ENCODE results near the gene HSD17B7.
A peak's percentile ranks its signal among the peaks of the same experiment; 100 is the strongest.
"Not testable (repeated sequence)": the region's sequence is repeated elsewhere in the genome, so short reads cannot be mapped to it uniquely, and the experiment has no call there.

Gene HSD17B7

GRCh38 chr1:162818136-162818535 lies 27.6 kb downstream of the HSD17B7 start:
- not testable (repeated sequence) for DNase-seq

- not testable (repeated sequence) for DNase-seq
These were observed 28.2 kb downstream of the HSD17B7 start for GRCh38 chr1:162818666-162819065.

- peak; percentile 3 for DNase-seq
These were observed 32.1 kb downstream of the HSD17B7 start for GRCh38 chr1:162822391-162823200.

GRCh38 chr1:162823231-162823630 lies 32.7 kb downstream of the HSD17B7 start:
- no peak for DNase-seq

GRCh38 chr1:162823771-162824525 lies 33.4 kb downstream of the HSD17B7 start:
- no peak for DNase-seq

- no peak for DNase-seq
These were observed 38.8 kb downstream of the HSD17B7 start for GRCh38 chr1:162829268-162829667.

- no peak for DNase-seq
These were observed 42.0 kb downstream of the HSD17B7 start for GRCh38 chr1:162832470-162832869.

GRCh38 chr1:162835157-162835899 lies 44.8 kb downstream of the HSD17B7 start:
- DNase-seq: no peak

- DNase-seq: no peak
These were observed 48.4 kb downstream of the HSD17B7 start for GRCh38 chr1:162838863-162839262.

GRCh38 chr1:162840250-162840839 lies 49.8 kb downstream of the HSD17B7 start:
- DNase-seq: no peak

- no peak for DNase-seq
These were observed 53.7 kb downstream of the HSD17B7 start for GRCh38 chr1:162844153-162844552.

GRCh38 chr1:162846256-162847212 lies 56.0 kb downstream of the HSD17B7 start:
- no peak for DNase-seq

GRCh38 chr1:162847839-162848453 lies 57.4 kb downstream of the HSD17B7 start:
- DNase-seq: peak; percentile 81

- DNase-seq: no peak
These were observed 59.2 kb downstream of the HSD17B7 start for GRCh38 chr1:162849711-162850110.

- DNase-seq: no peak
These were observed 60.8 kb downstream of the HSD17B7 start for GRCh38 chr1:162851341-162851740.

- peak; percentile 39 for DNase-seq
These were observed 63.9 kb downstream of the HSD17B7 start for GRCh38 chr1:162854245-162854882.

- DNase-seq: no peak
These were observed 65.1 kb downstream of the HSD17B7 start for GRCh38 chr1:162855461-162856150.

- DNase-seq: no peak
These were observed 65.8 kb downstream of the HSD17B7 start for GRCh38 chr1:162856260-162856659.

- no peak for DNase-seq
These were observed 67.3 kb downstream of the HSD17B7 start for GRCh38 chr1:162857850-162858249.

GRCh38 chr1:162859191-162859590 lies 68.7 kb downstream of the HSD17B7 start:
- no peak for DNase-seq

Data from activated gamma-delta T cell treated with Interleukin-2 at 50 U/mL for 16 hours (primary cell).